ENCODE results near the gene TYMS.

GRCh38 chr18:634551-635045 is 22.9 kb upstream of the TYMS start:
- no peak for TF ChIP-seq CTCF (IDR thresholded peaks at IDR 0.05)
- TF ChIP-seq POLR2A (IDR thresholded peaks at IDR 0.05), result no peak
